ENCODE measurements around the gene HOMER2.

GRCh38 chr15:82881747-82882146 lies 70.8 kb downstream of the HOMER2 start:
- TF ChIP-seq CTCF (IDR thresholded peaks at IDR 0.05; ENCODE audit: low read depth, low read length, missing input control) (no peak), GABPA (IDR thresholded peaks at IDR 0.05 in 1 of 2, conservative IDR thresholded peaks at IDR 0.05 in 1 of 2) (no peak), RAD21 (IDR thresholded peaks at IDR 0.05) (no peak), TAF1 (conservative IDR thresholded peaks at IDR 0.05) (no peak), ZBTB33 (IDR thresholded peaks at IDR 0.05) (no peak), REST (IDR thresholded peaks at IDR 0.05) (no peak), YY1 (IDR thresholded peaks at IDR 0.05) (no peak), EGR1 (IDR thresholded peaks at IDR 0.05; ENCODE audit: low read depth in 2 of 2) (no peak), HNF4A (conservative IDR thresholded peaks at IDR 0.05) (no peak), MAX (IDR thresholded peaks at IDR 0.05) (no peak), JUND (IDR thresholded peaks at IDR 0.05) (no peak), FOXA1 (IDR thresholded peaks at IDR 0.05) (no peak), NR2F2 (IDR thresholded peaks at IDR 0.05) (no peak), SP1 (IDR thresholded peaks at IDR 0.05) (no peak)
